PC-9 (cell line): Measurements from ENCODE around the gene FAM236D.
"Not testable (repeated sequence)": the region's sequence is repeated elsewhere in the genome, so short reads cannot be mapped to it uniquely, and the experiment has no call there.

Experiments
- EZH2 ChIP-seq: fragments of 200-600 bp; sonication (generic); IDR thresholded peaks from 2 replicates; pipeline ENCODE4 v1.8.0; 2017; ENCODE audit warnings: antibody characterized with exemption, low read depth
- TF ChIP-seq, protein P1 (sequence below): fragments of 200-600 bp; sonication (generic); conservative IDR thresholded peaks from 2 replicates; pipeline ENCODE4 v1.6.1; 2017; ENCODE audit warnings: mixed run types, antibody characterized with exemption, mild to moderate bottlenecking, moderate library complexity

DNA sequence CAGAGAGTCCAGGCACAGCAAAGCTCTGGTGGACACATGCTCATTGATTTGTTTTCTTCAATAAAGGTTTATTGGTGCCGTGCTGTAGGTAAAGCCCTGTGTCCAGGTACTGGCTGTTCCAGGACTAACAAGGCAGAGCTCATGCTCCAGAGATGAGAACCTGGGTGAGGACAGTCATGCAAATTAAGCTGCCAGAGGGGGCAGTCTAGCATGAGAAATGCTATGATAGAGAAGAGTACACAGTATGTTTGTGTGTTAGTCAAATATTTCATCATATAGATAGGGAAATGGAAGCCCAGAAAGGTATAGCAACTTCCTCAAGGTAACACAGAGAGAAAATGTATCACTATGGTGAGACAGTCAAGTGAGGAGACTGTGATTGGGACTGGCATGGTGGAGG lies 19.9 kb downstream of the FAM236D start:
- not testable (repeated sequence) for TF ChIP-seq EZH2
- TF ChIP-seq, protein P1, sequence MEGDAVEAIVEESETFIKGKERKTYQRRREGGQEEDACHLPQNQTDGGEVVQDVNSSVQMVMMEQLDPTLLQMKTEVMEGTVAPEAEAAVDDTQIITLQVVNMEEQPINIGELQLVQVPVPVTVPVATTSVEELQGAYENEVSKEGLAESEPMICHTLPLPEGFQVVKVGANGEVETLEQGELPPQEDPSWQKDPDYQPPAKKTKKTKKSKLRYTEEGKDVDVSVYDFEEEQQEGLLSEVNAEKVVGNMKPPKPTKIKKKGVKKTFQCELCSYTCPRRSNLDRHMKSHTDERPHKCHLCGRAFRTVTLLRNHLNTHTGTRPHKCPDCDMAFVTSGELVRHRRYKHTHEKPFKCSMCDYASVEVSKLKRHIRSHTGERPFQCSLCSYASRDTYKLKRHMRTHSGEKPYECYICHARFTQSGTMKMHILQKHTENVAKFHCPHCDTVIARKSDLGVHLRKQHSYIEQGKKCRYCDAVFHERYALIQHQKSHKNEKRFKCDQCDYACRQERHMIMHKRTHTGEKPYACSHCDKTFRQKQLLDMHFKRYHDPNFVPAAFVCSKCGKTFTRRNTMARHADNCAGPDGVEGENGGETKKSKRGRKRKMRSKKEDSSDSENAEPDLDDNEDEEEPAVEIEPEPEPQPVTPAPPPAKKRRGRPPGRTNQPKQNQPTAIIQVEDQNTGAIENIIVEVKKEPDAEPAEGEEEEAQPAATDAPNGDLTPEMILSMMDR: not testable (repeated sequence)
